GM18526 (cell line): Measurements from ENCODE around the gene MED15.

Source experiments
- POLR2A ChIP-seq: IDR thresholded peaks from 3 replicates; pipeline ENCODE4 v1.6.1; 2011; ENCODE audit not compliant: insufficient read length; ENCODE audit errors: extremely low read depth

Gene MED15, protein sequence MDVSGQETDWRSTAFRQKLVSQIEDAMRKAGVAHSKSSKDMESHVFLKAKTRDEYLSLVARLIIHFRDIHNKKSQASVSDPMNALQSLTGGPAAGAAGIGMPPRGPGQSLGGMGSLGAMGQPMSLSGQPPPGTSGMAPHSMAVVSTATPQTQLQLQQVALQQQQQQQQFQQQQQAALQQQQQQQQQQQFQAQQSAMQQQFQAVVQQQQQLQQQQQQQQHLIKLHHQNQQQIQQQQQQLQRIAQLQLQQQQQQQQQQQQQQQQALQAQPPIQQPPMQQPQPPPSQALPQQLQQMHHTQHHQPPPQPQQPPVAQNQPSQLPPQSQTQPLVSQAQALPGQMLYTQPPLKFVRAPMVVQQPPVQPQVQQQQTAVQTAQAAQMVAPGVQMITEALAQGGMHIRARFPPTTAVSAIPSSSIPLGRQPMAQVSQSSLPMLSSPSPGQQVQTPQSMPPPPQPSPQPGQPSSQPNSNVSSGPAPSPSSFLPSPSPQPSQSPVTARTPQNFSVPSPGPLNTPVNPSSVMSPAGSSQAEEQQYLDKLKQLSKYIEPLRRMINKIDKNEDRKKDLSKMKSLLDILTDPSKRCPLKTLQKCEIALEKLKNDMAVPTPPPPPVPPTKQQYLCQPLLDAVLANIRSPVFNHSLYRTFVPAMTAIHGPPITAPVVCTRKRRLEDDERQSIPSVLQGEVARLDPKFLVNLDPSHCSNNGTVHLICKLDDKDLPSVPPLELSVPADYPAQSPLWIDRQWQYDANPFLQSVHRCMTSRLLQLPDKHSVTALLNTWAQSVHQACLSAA

DNA sequence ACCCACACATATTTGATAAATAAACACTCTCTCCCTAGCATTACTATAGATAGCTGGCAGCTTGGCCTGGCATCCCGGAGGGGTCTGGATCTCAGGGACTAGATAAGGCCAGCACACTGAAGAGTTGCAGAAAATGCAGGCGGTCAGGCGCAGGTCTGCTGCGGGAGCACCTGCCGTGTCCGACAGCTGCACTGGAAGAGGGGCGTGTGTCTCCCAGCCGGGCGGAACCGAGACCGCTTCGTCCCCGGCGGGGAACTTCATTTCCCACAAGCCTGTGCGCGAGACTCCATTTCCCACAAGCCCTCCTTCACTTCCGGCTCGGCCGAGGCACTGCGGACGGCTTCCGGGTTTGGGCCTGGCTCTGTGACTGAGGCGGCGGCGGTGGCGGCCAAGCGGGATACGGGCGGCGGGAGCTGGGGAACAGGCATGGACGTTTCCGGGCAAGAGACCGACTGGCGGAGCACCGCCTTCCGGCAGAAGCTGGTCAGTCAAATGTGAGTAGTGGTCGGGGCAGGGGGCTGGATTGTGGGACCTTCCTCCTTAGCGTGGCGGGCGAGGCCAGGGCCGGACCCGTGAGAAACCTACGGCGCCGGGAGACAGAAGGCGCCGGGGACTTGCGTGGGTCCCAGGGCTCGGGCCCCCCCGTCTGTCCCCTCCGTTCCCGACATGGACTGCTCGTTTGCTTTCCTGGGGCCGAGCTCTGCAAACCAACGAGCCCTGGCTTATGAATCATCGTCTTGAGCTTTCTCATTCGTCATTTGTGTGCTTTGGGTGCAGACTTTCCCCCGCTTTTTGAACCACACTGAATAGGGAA, at the start of gene MED15:
TSS of gene MED15 (plus strand) at position 358 of the 814 bp plus-strand sequence. CDS start at position 427, 69 bp downstream.
- peak; percentile 88 for TF ChIP-seq POLR2A

DNA sequence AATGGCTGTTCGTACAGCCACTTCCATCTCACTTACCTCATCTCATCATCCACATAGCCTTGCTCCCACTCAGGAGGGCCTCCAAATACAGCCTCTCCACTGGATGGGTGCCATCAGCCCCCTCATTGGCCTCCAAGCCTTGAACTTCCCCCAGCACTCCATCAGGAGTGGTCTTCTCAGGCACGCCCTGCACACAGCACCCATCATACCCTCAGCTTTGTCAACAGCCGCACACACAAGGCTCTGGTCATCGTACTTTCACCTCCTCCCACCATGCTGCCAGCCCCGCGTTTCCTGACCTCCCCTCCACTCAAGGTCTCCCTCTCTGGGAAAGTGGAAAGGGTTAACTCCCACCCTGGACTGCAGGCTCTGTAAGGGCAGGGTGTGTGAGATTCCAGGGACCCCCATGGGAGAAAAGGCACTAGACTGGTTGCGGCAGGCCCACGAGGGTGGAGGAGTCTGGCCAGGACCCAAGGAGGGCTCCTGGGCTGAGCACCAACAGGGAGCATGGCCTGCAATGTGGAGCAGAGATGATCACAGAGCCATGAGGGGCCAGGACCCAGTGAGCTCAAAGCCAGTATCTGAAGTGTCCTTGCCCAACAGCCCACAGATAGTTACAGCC, 48.8 kb upstream of the MED15 start:
- no peak for TF ChIP-seq POLR2A

DNA sequence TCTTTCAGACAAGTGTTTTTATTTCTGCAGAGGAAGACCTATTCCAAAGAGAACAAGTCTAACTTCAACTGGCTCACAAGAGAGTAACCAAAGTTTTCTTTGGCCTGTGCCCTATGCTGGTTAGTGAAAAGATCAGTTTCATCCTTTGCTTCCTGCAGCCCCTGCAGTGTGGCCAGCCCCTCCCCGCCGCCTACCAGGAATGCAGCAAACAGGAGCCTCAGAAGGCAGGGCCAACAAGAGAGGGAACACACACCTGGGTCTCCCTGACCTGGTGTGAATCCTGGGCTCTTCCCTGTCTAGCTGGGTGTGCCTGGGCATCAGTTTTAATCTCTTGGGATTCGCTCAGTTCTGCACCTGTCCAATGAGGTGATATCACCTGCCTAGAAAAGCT, 48.3 kb upstream of the MED15 start:
- no peak for TF ChIP-seq POLR2A

DNA sequence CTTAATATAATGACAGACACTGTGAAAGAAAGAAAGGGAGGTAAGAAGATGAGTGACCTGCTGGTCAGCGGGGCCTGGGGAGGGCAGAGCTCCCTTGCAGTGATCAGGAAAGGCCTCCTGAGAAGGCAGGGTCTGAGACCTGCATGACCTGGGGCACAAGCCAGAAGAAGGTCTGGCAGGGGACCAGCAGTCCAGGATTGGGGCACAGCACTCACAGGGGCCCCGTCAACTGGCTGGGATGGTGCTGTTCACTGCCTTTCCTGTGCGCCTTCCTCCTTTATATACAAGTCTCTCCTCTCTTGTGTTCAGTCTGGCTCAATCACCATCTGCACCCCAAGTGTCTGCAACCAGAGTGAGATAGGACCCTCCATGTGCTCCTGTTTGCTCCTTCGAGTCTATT, 47.5 kb upstream of the MED15 start:
- no peak for TF ChIP-seq POLR2A

DNA sequence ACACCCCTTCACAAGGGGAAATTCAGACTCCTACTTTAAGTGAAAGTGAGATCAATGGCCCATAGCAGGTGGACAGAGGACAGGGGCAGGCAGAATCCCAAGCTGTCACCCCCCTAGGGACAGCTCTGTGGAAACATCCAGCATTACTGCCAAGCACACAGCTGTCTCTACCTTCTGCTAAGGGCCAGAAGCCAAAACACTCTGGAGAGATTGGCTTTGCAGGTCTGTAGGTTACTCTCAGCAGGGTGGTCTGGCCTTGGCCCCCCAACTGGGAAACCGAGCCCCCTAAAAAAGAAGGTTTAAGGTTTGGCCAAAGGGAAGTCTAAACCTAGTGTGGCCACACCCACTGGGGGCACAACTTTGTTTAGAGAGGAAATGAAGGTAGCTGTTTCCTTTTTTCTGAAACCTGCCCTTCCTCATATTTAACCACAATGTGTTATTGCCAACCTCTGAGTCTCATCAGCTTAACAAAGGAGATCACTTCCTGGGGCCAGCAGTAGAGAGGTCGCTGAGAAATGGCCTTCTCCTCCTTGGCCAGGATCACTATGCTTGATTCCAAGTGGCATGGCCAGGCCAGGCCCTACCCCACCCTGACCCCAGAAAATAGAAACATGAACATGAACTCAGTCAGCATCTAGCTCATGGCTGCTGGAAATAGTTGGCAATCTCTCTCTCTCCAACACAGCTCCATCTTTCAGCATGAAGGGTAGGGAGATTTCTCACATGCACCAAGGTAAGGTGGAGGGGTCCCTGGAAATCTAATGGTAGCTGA, 43.9 kb upstream of the MED15 start:
- TF ChIP-seq POLR2A = no peak

DNA sequence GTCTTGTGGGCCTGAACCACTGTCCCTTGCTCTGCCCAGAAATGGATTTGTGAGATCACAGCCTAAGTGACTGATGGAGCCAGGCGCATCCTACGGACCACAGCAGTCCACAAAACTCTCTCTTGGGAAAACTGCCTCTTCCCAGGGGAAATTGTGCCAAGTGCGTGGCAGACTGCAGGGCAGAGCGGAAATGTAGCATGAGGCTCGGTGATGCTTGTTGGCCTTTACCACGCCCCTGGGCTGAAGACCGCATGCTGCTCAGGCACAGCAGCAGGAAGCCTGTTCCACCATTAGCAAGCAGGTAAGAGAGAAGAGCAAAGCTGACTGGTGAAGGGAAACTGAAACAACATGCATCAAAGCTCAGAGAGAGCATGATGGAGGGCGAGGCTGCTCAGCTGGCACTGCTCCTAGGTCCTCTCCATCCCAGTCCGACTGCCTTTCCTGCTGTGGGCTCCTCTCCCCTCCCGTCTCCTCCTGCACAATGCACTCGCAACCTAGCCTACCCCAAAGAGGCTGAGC, 43.3 kb upstream of the MED15 start:
- TF ChIP-seq POLR2A = no peak

DNA sequence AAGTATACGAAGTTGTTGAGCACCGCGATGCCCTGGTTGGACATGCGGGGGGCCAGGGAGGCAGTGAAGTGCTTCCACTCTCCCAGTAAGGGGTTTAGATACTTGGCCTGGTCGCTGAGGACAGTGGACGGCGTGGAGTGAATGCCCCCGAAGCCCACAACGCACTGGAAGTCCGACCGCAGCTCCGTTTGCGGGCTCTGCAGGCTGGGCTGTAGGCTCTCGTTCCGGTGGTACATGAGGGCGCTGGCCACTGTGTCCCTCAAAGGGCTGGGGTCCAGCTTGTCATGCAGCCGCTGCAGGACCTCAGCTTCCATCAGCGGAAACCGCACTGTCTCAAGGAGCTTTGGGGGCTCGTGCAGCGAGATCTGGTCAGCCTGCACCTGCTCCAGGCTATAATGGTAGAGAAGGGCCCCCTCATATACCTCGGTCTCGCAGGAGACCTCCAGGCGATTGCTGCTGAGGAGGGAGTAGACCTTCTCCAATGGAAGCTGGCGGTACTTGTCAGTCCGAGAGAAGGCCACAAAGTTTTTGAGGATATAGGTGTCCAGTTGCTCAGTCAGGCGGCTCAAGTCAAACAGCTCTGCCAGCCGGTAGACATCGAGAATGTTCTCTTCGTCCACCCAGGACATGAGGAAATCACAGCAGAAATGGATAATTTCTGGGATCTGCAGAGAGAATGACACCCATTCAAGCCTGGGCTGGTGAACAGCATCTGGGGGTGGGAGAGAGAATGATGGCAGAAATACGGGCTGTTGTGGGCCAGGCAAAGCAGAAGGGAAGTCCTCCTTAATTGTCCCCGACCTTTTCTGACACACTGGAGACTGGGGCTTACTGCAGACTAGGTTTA, 42.3 kb upstream of the MED15 start:
- no peak for TF ChIP-seq POLR2A

DNA sequence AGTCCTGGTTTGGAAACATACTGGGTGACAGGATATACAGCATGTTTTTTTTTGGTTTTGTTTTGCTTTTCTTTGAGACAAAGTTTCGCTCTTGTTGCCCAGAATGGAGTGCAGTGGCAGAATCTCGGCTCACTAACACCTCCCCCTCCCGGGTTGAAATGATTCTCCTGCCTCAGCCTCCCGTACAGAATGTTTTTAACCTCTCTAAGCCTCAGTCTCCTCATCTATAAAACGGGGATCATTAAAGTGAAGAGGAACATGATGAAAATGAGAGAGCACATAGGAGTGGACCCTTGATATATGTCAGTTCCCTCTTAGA, 41.7 kb upstream of the MED15 start:
- no peak for TF ChIP-seq POLR2A

DNA sequence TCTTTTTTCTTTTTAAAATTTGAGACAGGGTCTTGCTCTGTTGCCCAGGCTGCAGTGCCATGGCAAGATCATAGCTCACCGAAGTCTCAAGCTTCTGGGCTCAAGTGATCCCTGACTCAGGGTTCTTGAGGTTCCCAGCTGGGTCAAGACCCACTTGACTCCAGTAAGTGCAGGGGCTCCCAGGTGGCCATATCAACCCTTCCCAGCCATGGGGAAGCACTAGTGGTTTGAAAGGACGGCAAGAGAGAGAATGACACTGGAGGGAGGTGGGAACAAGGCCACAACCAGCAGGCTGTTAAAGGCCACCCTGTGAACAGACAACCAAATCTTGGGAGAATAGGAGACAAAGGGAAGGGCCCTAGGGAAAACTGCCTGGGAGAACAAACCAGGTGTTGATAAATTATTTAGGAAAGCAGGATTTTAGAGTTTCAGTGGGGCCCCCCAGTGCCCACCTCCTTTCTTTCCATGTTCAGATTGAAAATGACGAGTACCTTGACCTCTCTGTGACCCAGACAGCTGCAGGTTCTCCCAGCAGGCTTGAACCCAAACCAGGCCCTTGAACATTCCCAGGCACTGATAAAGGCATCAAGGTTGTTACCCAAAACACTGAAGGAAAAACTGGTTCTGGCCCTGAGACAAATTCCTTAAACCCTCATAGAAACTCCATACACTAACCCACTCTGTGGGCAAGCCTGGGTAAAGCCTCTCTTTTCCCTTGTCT, 40.6 kb upstream of the MED15 start:
- TF ChIP-seq POLR2A = no peak

DNA sequence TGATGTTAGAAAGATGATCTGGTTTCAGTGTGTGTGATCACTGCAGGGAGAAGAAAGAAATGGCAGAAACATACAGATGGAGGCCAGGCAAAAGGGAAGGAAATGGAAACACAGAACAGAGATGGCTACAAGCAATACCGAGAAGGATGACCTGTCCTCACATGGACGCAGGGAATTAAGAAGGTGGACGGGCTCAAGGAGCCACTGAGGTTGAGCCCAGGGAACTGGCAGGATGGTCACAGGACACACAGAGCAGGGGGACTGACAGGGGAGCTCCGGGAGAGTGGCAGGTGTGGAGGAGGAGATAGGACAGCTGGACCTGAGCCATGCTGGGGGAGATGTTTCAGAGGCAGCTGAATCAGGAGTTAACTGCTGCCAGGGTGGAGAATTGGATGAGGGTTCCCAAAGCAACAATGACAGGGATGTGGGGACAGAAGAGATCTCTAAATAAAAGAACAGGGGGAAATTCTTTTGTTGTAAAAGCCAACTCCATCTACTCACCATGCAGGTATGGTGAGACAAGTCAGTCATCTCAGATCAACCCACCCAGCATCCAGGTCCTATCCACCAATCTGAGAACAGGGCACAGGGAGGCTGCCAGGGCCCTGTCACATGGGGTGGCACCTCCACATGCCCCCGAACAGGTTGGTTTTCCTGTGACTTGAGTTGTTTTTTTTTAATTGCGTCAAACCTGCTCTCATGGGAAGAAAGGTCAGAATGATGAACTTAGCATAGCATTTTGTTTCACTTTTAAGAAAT, 38.1 kb upstream of the MED15 start:
- no peak for TF ChIP-seq POLR2A

DNA sequence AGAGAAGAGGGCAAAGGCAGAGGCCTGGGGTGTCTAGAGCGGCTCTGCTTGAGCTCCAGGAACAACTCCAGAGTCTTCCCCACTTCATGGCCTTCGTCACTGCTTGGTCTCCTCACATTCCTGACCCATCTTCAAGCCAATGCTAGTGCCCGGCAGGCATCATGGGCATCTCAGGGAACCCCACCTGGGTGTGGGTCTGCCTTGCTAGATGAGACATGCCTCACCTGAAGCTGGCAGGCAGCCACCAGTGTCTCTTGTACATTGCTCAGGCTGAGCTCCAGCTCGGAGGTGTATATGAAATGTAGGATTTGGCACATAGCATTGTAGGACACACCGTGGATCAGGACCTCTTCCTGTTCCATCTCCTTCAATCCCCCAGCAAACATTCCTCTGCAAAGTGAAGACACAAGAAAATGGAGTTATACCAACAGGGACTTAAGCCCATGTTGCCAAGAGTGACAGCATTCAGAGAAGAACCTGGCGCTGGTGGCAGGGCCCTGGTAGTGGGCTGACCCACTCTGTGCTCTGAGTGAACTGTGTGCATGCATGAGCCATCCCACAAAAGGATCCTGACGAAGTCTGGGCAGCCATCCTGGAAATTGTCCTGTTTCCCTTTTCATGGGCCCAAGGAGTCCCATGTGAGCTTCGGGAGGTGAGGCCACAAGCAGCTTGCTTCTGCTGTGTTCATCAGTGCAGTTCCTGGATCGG, 36.1 kb upstream of the MED15 start:
- TF ChIP-seq POLR2A = no peak

DNA sequence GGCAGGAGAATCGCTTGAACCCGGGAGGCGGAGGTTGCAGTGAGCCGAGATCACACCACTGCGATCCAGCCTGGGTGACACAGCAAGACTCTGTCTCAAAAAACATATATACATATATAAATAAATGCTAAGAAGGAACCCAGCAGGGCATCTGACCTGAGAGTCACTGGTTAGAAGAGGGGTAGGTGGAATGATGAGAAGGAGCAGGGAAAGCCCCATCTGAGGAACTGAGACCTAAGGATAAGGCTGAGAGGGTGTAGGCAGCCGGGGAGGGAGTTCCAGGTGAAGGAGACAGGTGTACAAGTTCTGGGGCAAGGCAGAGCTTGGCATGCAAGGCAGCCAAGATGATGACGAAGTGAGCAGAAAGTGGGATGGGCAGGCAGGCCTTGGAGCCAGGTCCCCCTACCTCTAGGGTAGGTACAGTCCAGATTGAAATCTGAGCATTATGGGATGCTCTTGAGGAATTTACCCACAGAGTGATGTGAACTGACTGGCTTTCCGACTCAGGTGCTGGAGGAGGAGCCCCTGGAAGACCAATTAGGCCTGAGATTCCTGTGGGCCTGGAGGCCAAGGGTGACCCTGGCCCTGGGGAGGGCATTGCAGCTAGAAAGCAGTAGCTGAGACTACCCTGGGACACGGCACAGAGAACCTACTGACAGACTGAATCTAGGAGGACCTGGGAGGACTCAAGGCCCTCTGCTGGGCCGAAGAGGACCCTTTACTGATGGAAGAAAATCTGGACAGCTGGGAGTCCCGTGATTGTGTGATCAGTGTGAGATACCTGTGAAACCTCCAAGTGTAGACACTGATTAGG, 34.6 kb upstream of the MED15 start:
- no peak for TF ChIP-seq POLR2A
